Measurements from ENCODE around the gene TMEM192.
A peak's percentile ranks its signal among the peaks of the same experiment; 100 is the strongest.

Gene TMEM192

DNA sequence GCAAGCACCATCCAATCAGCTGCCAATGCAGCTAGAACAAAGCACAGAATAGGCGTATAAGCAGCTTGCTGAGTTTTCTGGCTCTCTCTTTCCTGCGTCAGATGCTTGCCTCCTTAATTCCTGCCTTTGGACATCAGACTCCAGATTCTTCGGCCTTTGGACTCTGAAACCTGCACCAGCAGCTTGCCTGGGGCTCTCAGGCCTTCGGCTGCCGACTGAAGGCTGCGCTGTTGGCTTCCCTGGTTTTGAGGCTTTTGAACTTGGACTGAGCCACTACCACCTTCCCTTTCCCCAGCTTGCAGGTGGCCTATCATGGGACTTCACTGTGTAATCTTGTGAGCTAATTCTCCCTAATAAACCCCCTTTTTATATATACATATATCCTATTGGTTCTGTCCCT is 6.1 kb downstream of the TMEM192 start:
- peaks cover 18% of the 10 kb centered on the region for H3K36me3 ChIP-seq (ENCODE audit: control insufficient read depth, low read length)
- H3K79me2 ChIP-seq (ENCODE audit: control insufficient read depth, low read length): peaks cover 27% of the 10 kb centered on the region
- H3K4me2 ChIP-seq (ENCODE audit: low read length): no peak overlapping the region
- no peak overlapping the region for H3K4me3 ChIP-seq (ENCODE audit: low read length)
- H3K9me3 ChIP-seq (ENCODE audit: control insufficient read depth, insufficient read depth, low read length): no peaks in the 10 kb centered on the region
- no peak overlapping the region for H3K27ac ChIP-seq (ENCODE audit: low read depth, low read length)
- H3K27me3 ChIP-seq (ENCODE audit: control insufficient read depth, low read length): no peaks in the 10 kb centered on the region
- H3K9me2 ChIP-seq (replicated peaks; ENCODE audit: control insufficient read depth, low read length): no peaks in the 10 kb centered on the region
- H3F3A ChIP-seq (ENCODE audit: control insufficient read depth, insufficient read depth): no peaks in the 10 kb centered on the region
- TF ChIP-seq, protein P1, sequence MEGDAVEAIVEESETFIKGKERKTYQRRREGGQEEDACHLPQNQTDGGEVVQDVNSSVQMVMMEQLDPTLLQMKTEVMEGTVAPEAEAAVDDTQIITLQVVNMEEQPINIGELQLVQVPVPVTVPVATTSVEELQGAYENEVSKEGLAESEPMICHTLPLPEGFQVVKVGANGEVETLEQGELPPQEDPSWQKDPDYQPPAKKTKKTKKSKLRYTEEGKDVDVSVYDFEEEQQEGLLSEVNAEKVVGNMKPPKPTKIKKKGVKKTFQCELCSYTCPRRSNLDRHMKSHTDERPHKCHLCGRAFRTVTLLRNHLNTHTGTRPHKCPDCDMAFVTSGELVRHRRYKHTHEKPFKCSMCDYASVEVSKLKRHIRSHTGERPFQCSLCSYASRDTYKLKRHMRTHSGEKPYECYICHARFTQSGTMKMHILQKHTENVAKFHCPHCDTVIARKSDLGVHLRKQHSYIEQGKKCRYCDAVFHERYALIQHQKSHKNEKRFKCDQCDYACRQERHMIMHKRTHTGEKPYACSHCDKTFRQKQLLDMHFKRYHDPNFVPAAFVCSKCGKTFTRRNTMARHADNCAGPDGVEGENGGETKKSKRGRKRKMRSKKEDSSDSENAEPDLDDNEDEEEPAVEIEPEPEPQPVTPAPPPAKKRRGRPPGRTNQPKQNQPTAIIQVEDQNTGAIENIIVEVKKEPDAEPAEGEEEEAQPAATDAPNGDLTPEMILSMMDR (IDR thresholded peaks at IDR 0.05; ENCODE audit: low read depth, low read length, poor library complexity, severe bottlenecking): no peak
- TF ChIP-seq EZH2phosphoT487 (IDR thresholded peaks at IDR 0.05; ENCODE audit: borderline replicate concordance, low read length): no peak
- H3K4me1 ChIP-seq (ENCODE audit: control insufficient read depth, low read length): peaks cover 5% of the 10 kb centered on the region
- H4K20me1 ChIP-seq (ENCODE audit: control insufficient read depth, insufficient read depth, low read depth, low read length): no peaks in the 10 kb centered on the region

DNA sequence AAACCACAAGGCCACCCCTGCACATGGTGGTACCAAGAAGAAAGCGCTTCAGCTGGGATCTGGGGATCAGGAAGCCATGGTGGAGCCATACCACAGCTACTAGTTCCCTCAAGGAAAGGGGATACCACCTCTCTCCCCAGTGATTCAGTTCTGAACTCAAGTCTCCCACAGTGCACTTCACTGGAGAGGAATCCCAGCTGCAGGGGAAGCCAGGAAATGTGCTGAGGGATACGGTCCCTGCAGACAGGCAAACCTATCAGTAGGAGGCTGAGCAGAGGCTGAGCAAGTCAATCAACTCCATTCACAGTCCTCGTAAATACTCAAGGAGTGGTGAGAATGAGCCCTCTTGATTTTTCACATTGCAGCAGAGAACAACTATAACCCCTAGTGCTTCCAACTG is 11.0 kb downstream of the TMEM192 start:
- no peaks in the 10 kb centered on the region for H3K4me1 ChIP-seq (ENCODE audit: control insufficient read depth, low read length)
- no peaks in the 10 kb centered on the region for H3K9me3 ChIP-seq (ENCODE audit: control insufficient read depth, insufficient read depth, low read length)
- H3K9me2 ChIP-seq (replicated peaks; ENCODE audit: control insufficient read depth, low read length): no peaks in the 10 kb centered on the region
- H3K4me3 ChIP-seq (ENCODE audit: low read length): no peak overlapping the region
- TF ChIP-seq, protein P1 (IDR thresholded peaks at IDR 0.05; ENCODE audit: low read depth, low read length, poor library complexity, severe bottlenecking): no peak
- H3F3A ChIP-seq (ENCODE audit: control insufficient read depth, insufficient read depth): no peaks in the 10 kb centered on the region
- H3K4me2 ChIP-seq (ENCODE audit: low read length): no peak overlapping the region
- H3K79me2 ChIP-seq (ENCODE audit: control insufficient read depth, low read length): peaks cover 4% of the 10 kb centered on the region; the same call in 1 of the 2 replicates
- H3K27me3 ChIP-seq (ENCODE audit: control insufficient read depth, low read length): no peaks in the 10 kb centered on the region
- no peaks in the 10 kb centered on the region for H4K20me1 ChIP-seq (ENCODE audit: control insufficient read depth, insufficient read depth, low read depth, low read length)
- H3K36me3 ChIP-seq (ENCODE audit: control insufficient read depth, low read length): peaks cover 22% of the 10 kb centered on the region
- no peak overlapping the region for H3K27ac ChIP-seq (ENCODE audit: low read depth, low read length)

DNA sequence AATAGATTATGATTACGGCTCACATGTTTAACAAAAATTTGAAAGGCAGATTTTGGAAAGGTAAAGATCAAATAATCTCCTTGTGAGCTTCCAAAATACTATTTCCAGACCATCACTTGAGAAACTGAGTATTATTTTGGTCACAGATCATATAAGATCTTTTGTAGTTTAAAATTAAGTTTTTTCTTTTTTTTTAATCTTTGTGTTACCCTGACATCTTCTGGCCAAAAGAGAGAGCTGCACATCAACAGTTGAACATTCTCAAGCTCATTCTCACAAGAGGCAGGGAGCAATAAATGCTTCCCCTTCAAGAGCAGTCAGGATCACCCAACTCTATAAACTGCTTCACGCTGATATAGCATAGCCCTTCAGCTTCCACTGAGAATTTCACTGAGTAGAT is 15.9 kb downstream of the TMEM192 start:
- H3F3A ChIP-seq (ENCODE audit: control insufficient read depth, insufficient read depth): no peaks in the 10 kb centered on the region
- no peak overlapping the region for H3K27ac ChIP-seq (ENCODE audit: low read depth, low read length)
- H3K4me1 ChIP-seq (ENCODE audit: control insufficient read depth, low read length): no peaks in the 10 kb centered on the region
- TF ChIP-seq EZH2phosphoT487 (IDR thresholded peaks at IDR 0.05; ENCODE audit: borderline replicate concordance, low read length): no peak
- TF ChIP-seq, protein P1 (IDR thresholded peaks at IDR 0.05; ENCODE audit: low read depth, low read length, poor library complexity, severe bottlenecking): peak; percentile 41
- no peaks in the 10 kb centered on the region for H3K79me2 ChIP-seq (ENCODE audit: control insufficient read depth, low read length)
- H3K9me2 ChIP-seq (replicated peaks; ENCODE audit: control insufficient read depth, low read length): no peaks in the 10 kb centered on the region
- H3K36me3 ChIP-seq (ENCODE audit: control insufficient read depth, low read length): peaks cover 23% of the 10 kb centered on the region
- no peaks in the 10 kb centered on the region for H3K9me3 ChIP-seq (ENCODE audit: control insufficient read depth, insufficient read depth, low read length)
- no peaks in the 10 kb centered on the region for H3K27me3 ChIP-seq (ENCODE audit: control insufficient read depth, low read length)
- no peak overlapping the region for H3K4me3 ChIP-seq (ENCODE audit: low read length)
- no peak overlapping the region for H3K4me2 ChIP-seq (ENCODE audit: low read length)
- no peaks in the 10 kb centered on the region for H4K20me1 ChIP-seq (ENCODE audit: control insufficient read depth, insufficient read depth, low read depth, low read length)

DNA sequence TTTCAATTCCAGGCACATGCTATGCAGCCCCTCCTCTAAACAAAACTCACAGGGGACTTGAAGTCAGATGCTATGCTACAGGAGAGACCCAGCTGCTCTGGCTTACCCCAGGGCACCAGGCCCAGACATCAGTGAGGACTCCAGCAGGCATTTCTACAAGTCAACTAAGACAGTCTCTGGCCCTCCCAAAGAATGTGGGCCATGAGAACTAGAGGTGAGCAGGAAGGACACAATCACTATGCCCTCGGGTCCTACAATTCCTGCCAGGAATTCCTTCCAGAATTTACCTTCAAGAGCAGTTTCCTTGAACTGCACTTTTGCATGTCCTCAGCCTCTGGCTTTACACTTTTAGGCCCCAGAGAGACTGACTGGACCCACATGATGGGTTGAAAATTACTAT is 17.4 kb downstream of the TMEM192 start:
- H3K79me2 ChIP-seq (ENCODE audit: control insufficient read depth, low read length): no peaks in the 10 kb centered on the region
- H3K9me2 ChIP-seq (replicated peaks; ENCODE audit: control insufficient read depth, low read length): no peaks in the 10 kb centered on the region
- no peak overlapping the region for H3K4me3 ChIP-seq (ENCODE audit: low read length)
- H3K36me3 ChIP-seq (ENCODE audit: control insufficient read depth, low read length): peaks cover 14% of the 10 kb centered on the region
- H3K4me2 ChIP-seq (ENCODE audit: low read length): no peak overlapping the region
- no peaks in the 10 kb centered on the region for H3K4me1 ChIP-seq (ENCODE audit: control insufficient read depth, low read length)
- no peaks in the 10 kb centered on the region for H4K20me1 ChIP-seq (ENCODE audit: control insufficient read depth, insufficient read depth, low read depth, low read length)
- H3K9me3 ChIP-seq (ENCODE audit: control insufficient read depth, insufficient read depth, low read length): no peaks in the 10 kb centered on the region
- no peaks in the 10 kb centered on the region for H3F3A ChIP-seq (ENCODE audit: control insufficient read depth, insufficient read depth)
- no peaks in the 10 kb centered on the region for H3K27me3 ChIP-seq (ENCODE audit: control insufficient read depth, low read length)
- TF ChIP-seq EZH2phosphoT487 (IDR thresholded peaks at IDR 0.05; ENCODE audit: borderline replicate concordance, low read length): no peak
- TF ChIP-seq, protein P1 (IDR thresholded peaks at IDR 0.05; ENCODE audit: low read depth, low read length, poor library complexity, severe bottlenecking): no peak
- H3K27ac ChIP-seq (ENCODE audit: low read depth, low read length): no peak overlapping the region
